Measurements from ENCODE around the gene SIGLEC12. TPM values are rescaled to one million over a fixed set of nuclear protein-coding genes. Genes with fewer than 3 reads are reported as not detected.

SIGLEC12 gene
- total and polyA plus RNA-seq, 2 donors (not counting 3 experiments of a cell fraction or from before 2014, with no cell fraction given): not detected

- Histone ChIP-seq H3K79me2 (ENCODE audit: control insufficient read depth, insufficient read depth, low read length) (no peaks in the 10 kb centered on the region), H3K4me3 (replicated peaks in 1 of 3; ENCODE audit: insufficient read depth in 1 of 3, low read depth in 1 of 3, low read length in 3 of 3) (no peak overlapping the region), H3K9me3 (replicated peaks; ENCODE audit: control insufficient read depth, insufficient read depth, low read length) (no peaks in the 10 kb centered on the region), H3K4me2 (ENCODE audit: insufficient read depth, low read length) (no peak overlapping the region), H3K27ac (ENCODE audit: insufficient read depth, low read depth, low read length) (no peak overlapping the region), H3K4me1 (ENCODE audit: control insufficient read depth, extremely low read depth, insufficient read depth, low read length) (no peaks in the 10 kb centered on the region), H2AFZ (ENCODE audit: low read depth, low read length) (no peak overlapping the region), H3K36me3 (ENCODE audit: control insufficient read depth in 2 of 2, extremely low read depth in 1 of 2, insufficient read depth in 2 of 2, low read length in 2 of 2) (no peaks in the 10 kb centered on the region), H3K27me3 (ENCODE audit: control insufficient read depth in 2 of 2, insufficient read depth in 2 of 2, low read length in 2 of 2) (peaks cover 0 to 4% of the 10 kb centered on the region in 2 experiments), H4K20me1 (replicated peaks; ENCODE audit: control insufficient read depth, extremely low read depth, insufficient read depth, low read length) (no peaks in the 10 kb centered on the region), H3K9me1 (replicated peaks; ENCODE audit: control insufficient read depth, extremely low read depth, insufficient read depth, low read length) (no peaks in the 10 kb centered on the region), H3K9ac (replicated peaks; ENCODE audit: extremely low read depth, insufficient read depth, low read length) (no peak overlapping the region)
- DNase-seq (ENCODE audit: low read depth, low spot score) (no peak), FAIRE-seq (no peak)
- BruUV-seq (replicated peaks): no TSS peak
- ChIA-PET CTCF (interaction anchor here (0.5 to 0.8 kb wide), 2 partner anchors 153 to 582 kb away, joined by 3 to 5 read pairs; no protein-coding TSS in a partner anchor), POLR2A (no interaction called here)
- intact Hi-C loops (cut with micrococcal nuclease) (no loop called here), dilution Hi-C loops (cut with MboI; ENCODE audit: extremely low pct_ligation_motif_present, low sequenced_read_pairs) (no loop called here)
- TF ChIP-seq GATA2 (IDR thresholded peaks at IDR 0.05; ENCODE audit: insufficient read depth, insufficient read length, low read depth, low read length): no peak
- TF ChIP-seq POLR2AphosphoS5 (IDR thresholded peaks at IDR 0.05; ENCODE audit: insufficient read depth, low read depth, low read length): no peak
- no peak for TF ChIP-seq EZH2 (IDR thresholded peaks at IDR 0.05; ENCODE audit: borderline replicate concordance, low read depth, low read length, severe bottlenecking)
- TF ChIP-seq JUN (IDR thresholded peaks at IDR 0.05; ENCODE audit: borderline replicate concordance, insufficient read depth, insufficient read length, low read depth): no peak
- TF ChIP-seq MYC (IDR thresholded peaks at IDR 0.05; ENCODE audit: low read depth, low read length): no peak
- TF ChIP-seq, protein P1, sequence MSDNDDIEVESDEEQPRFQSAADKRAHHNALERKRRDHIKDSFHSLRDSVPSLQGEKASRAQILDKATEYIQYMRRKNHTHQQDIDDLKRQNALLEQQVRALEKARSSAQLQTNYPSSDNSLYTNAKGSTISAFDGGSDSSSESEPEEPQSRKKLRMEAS (IDR thresholded peaks at IDR 0.05; ENCODE audit: insufficient read depth, insufficient read length): no peak
- TF ChIP-seq, protein P2, sequence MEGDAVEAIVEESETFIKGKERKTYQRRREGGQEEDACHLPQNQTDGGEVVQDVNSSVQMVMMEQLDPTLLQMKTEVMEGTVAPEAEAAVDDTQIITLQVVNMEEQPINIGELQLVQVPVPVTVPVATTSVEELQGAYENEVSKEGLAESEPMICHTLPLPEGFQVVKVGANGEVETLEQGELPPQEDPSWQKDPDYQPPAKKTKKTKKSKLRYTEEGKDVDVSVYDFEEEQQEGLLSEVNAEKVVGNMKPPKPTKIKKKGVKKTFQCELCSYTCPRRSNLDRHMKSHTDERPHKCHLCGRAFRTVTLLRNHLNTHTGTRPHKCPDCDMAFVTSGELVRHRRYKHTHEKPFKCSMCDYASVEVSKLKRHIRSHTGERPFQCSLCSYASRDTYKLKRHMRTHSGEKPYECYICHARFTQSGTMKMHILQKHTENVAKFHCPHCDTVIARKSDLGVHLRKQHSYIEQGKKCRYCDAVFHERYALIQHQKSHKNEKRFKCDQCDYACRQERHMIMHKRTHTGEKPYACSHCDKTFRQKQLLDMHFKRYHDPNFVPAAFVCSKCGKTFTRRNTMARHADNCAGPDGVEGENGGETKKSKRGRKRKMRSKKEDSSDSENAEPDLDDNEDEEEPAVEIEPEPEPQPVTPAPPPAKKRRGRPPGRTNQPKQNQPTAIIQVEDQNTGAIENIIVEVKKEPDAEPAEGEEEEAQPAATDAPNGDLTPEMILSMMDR (IDR thresholded peaks at IDR 0.05; ENCODE audit: extremely low read depth in 1 of 2, insufficient read depth in 1 of 2, low read depth in 1 of 2, low read length in 2 of 2): no peak
- no peak for TF ChIP-seq FOS (IDR thresholded peaks at IDR 0.05; ENCODE audit: borderline replicate concordance, insufficient read depth, low read length)
- TF ChIP-seq POLR2A (IDR thresholded peaks at IDR 0.05; ENCODE audit: low read depth, low read length): no peak
Measured at GRCh38 chr19:51508059-51508733, 6.6 kb upstream of the SIGLEC12 start.
